GM12878 (cell line): ENCODE data around the gene FNIP1.

Source experiments
- CTCF ChIP-seq, 3 experiments: IDR thresholded peaks in 2 of 3; conservative IDR thresholded peaks in 1 of 3; 2 replicates each; pipeline ENCODE4 v1.5.1; 2011; ENCODE audit warnings: low read depth in 3 of 3, low read length in 3 of 3, mild to moderate bottlenecking in 3 of 3, control low read depth in 2 of 3, moderate library complexity in 2 of 3, inconsistent platforms in 1 of 3, mixed read lengths in 1 of 3; ENCODE audit not compliant: control insufficient read depth in 2 of 3, insufficient read depth in 1 of 3; ENCODE audit errors: extremely low read depth in 1 of 3
- MAX ChIP-seq: IDR thresholded peaks from 2 replicates; pipeline ENCODE4 v1.6.1; 2012; ENCODE audit warnings: low read depth, low read length, improper control_type of control experiment
- MEF2A ChIP-seq: IDR thresholded peaks from 2 replicates; pipeline ENCODE4 v1.6.1; 2011; ENCODE audit warnings: low read depth, mild to moderate bottlenecking, low read length, moderate library complexity; ENCODE audit not compliant: insufficient read depth
- NR2C2 ChIP-seq: IDR thresholded peaks from 2 replicates; pipeline ENCODE4 v1.6.1; 2011; ENCODE audit warnings: borderline replicate concordance, low read depth; ENCODE audit not compliant: control insufficient read depth, insufficient read length
- POLR2A ChIP-seq: IDR thresholded peaks from 2 replicates; pipeline ENCODE4 v1.6.1; 2011; ENCODE audit warnings: low read depth, mild to moderate bottlenecking, low read length

- TF ChIP-seq MEF2A (no peak), POLR2A (no peak), CTCF (IDR thresholded peaks at IDR 0.05 in 2 of 3, conservative IDR thresholded peaks at IDR 0.05 in 1 of 3; ENCODE audit: control insufficient read depth in 2 of 3, extremely low read depth in 1 of 3, insufficient read depth in 1 of 3, low read depth in 3 of 3, low read length in 3 of 3) (no peak), NR2C2 (no peak), MAX (no peak)
Observed at GRCh38 chr5:131814990-131815389, 18.2 kb upstream of the FNIP1 start.
